ENCODE results near the gene MRPL45.

- TF ChIP-seq, protein P1, sequence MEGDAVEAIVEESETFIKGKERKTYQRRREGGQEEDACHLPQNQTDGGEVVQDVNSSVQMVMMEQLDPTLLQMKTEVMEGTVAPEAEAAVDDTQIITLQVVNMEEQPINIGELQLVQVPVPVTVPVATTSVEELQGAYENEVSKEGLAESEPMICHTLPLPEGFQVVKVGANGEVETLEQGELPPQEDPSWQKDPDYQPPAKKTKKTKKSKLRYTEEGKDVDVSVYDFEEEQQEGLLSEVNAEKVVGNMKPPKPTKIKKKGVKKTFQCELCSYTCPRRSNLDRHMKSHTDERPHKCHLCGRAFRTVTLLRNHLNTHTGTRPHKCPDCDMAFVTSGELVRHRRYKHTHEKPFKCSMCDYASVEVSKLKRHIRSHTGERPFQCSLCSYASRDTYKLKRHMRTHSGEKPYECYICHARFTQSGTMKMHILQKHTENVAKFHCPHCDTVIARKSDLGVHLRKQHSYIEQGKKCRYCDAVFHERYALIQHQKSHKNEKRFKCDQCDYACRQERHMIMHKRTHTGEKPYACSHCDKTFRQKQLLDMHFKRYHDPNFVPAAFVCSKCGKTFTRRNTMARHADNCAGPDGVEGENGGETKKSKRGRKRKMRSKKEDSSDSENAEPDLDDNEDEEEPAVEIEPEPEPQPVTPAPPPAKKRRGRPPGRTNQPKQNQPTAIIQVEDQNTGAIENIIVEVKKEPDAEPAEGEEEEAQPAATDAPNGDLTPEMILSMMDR (IDR thresholded peaks at IDR 0.05), result no peak
- no peak for TF ChIP-seq POLR2A (IDR thresholded peaks at IDR 0.05)
- TF ChIP-seq POLR2AphosphoS5 (IDR thresholded peaks at IDR 0.05), result no peak
Observed at GRCh38 chr17:38329284-38329683, 32.3 kb downstream of the MRPL45 start.

Measured in breast epithelium (tissue), 3 donors.